ENCODE results near the gene STIP1. TPM values are rescaled to one million over a fixed set of nuclear protein-coding genes. Genes with fewer than 3 reads are reported as not detected.

Gene STIP1
- total RNA-seq, 1 donor from 2014 or later: 77.7 TPM

GRCh38 chr11:64252003-64252872 lies 66.3 kb downstream of the STIP1 start:
- intact Hi-C loops (cut with DNase I): no loop called here
- Histone ChIP-seq H3K27ac (peak overlapping the region; percentile 53 to 68), H3K4me3 (peak overlapping the region; percentile 74 to 86), H3K27me3 (no peaks in the 10 kb centered on the region), H3K36me3 (peaks cover 26 to 30% of the 10 kb centered on the region in 2 donors), H3K4me1 (peaks cover 12 to 29% of the 10 kb centered on the region in 2 donors), H3K9me3 (no peaks in the 10 kb centered on the region)
- peak in 2 of 3 experiments; percentile 26 to 40 for TF ChIP-seq CTCF (IDR thresholded peaks at IDR 0.05)
- DNase-seq (ENCODE audit: low spot score in 2 of 2): no peak

GRCh38 chr11:64253043-64253442 lies 67.1 kb downstream of the STIP1 start:
- intact Hi-C loops (cut with DNase I): no loop called here
- TF ChIP-seq CTCF (IDR thresholded peaks at IDR 0.05): no peak
- no peak for DNase-seq (ENCODE audit: low spot score in 2 of 2)
- H3K4me3 ChIP-seq: peak overlapping the region; percentile 74 to 86
- H3K36me3 ChIP-seq: peaks cover 29 to 35% of the 10 kb centered on the region in 2 donors
- peaks cover 7 to 25% of the 10 kb centered on the region in 2 donors for H3K4me1 ChIP-seq
- H3K27me3 ChIP-seq: no peaks in the 10 kb centered on the region
- peak overlapping the region; percentile 53 to 68 for H3K27ac ChIP-seq
- H3K9me3 ChIP-seq: no peaks in the 10 kb centered on the region

GRCh38 chr11:64253481-64253880 lies 67.5 kb downstream of the STIP1 start:
- no peak for DNase-seq (ENCODE audit: low spot score in 2 of 2)
- no peak for TF ChIP-seq CTCF (IDR thresholded peaks at IDR 0.05)
- Histone ChIP-seq H3K4me3 (peak overlapping the region in 1 of 2 donors; percentile 74), H3K27ac (peak overlapping the region; percentile 45 to 53), H3K36me3 (peaks cover 33 to 39% of the 10 kb centered on the region in 2 donors), H3K4me1 (peaks cover 7 to 25% of the 10 kb centered on the region in 2 donors), H3K27me3 (no peaks in the 10 kb centered on the region), H3K9me3 (no peaks in the 10 kb centered on the region)
- intact Hi-C loops (cut with DNase I): no loop called here

Other genes starting within 250 kb of the STIP1 start
- gene NAA40, start 247.2 kb upstream of the STIP1 start, total RNA-seq: 3.1 TPM
- gene COX8A, start 211.6 kb upstream of the STIP1 start, total RNA-seq: 520 TPM
- 89.4 TPM for gene OTUB1, start 199.7 kb upstream of the STIP1 start, total RNA-seq
- gene FLRT1, start 150.2 kb upstream of the STIP1 start, total RNA-seq: 10.3 TPM
- gene MACROD1, start 20.1 kb upstream of the STIP1 start, total RNA-seq: 26.5 TPM
- gene FERMT3, start 20.6 kb downstream of the STIP1 start, total RNA-seq: 55.2 TPM
- 224 TPM for gene TRPT1, start 40.0 kb downstream of the STIP1 start, total RNA-seq
- gene NUDT22, start 40.1 kb downstream of the STIP1 start, total RNA-seq: 158 TPM
- 43.1 TPM for gene DNAJC4, start 44.4 kb downstream of the STIP1 start, total RNA-seq
- gene VEGFB, start 48.4 kb downstream of the STIP1 start, total RNA-seq: 188 TPM
- gene FKBP2, start 54.9 kb downstream of the STIP1 start, total RNA-seq: 17.7 TPM
- 85.7 TPM for gene PPP1R14B, start 60.8 kb downstream of the STIP1 start, total RNA-seq
- gene PLCB3, start 65.4 kb downstream of the STIP1 start, total RNA-seq: 54.0 TPM
- 175 TPM for gene BAD, start 98.5 kb downstream of the STIP1 start, total RNA-seq
- 3.9 TPM for gene GPR137, start 99.7 kb downstream of the STIP1 start, total RNA-seq
- not detected for gene KCNK4, start 105.1 kb downstream of the STIP1 start, total RNA-seq
- gene CATSPERZ, start 114.2 kb downstream of the STIP1 start, total RNA-seq: not detected
- 53.4 TPM for gene ESRRA, start 119.4 kb downstream of the STIP1 start, total RNA-seq
- 384 TPM for gene TRMT112, start 131.4 kb downstream of the STIP1 start, total RNA-seq
- 153 TPM for gene PRDX5, start 131.9 kb downstream of the STIP1 start, total RNA-seq
- gene CCDC88B, start 154.0 kb downstream of the STIP1 start, total RNA-seq: 5.1 TPM
- 81.5 TPM for gene RPS6KA4, start 173.0 kb downstream of the STIP1 start, total RNA-seq

Measured in ascending aorta (tissue), 2 donors.